C4-2B (cell line): ENCODE results near the gene CAMKK2.

Source experiments
- H3K27ac ChIP-seq: fragments of 450-650 bp; 2 replicates; pipeline ENCODE4 v1.5.1; 2017
- CTCF ChIP-seq: fragments of 450-650 bp; conservative IDR thresholded peaks from 2 replicates; pipeline ENCODE4 v1.5.1; 2017; ENCODE audit warnings: mild to moderate bottlenecking
- ZFX ChIP-seq: fragments of 450-650 bp; IDR thresholded peaks from 2 replicates; pipeline ENCODE4 v1.6.1; 2017

The CAMKK2 gene

GRCh38 chr12:121219353-121219986 is 77.0 kb downstream of the CAMKK2 start:
- no peak overlapping the region for H3K27ac ChIP-seq
- TF ChIP-seq ZFX, result no peak
- no peak for TF ChIP-seq CTCF

- TF ChIP-seq CTCF (no peak), ZFX (no peak)
- H3K27ac ChIP-seq, result no peak overlapping the region
Measured at GRCh38 chr12:121218588-121219352, 77.7 kb downstream of the CAMKK2 start.

GRCh38 chr12:121217761-121218160 is 78.7 kb downstream of the CAMKK2 start:
- TF ChIP-seq ZFX (no peak), CTCF (no peak)
- no peak overlapping the region for H3K27ac ChIP-seq

GRCh38 chr12:121217063-121217462 is 79.4 kb downstream of the CAMKK2 start:
- TF ChIP-seq ZFX (no peak), CTCF (no peak)
- H3K27ac ChIP-seq, result no peak overlapping the region

- TF ChIP-seq ZFX (no peak), CTCF (no peak)
- H3K27ac ChIP-seq, result no peak overlapping the region
Measured at GRCh38 chr12:121216102-121216501, 80.4 kb downstream of the CAMKK2 start.

- TF ChIP-seq CTCF, result no peak
- TF ChIP-seq ZFX, result no peak
- 0 out of 2 replicates have a peak overlapping the region, but pooled peaks have one; percentile 21 for H3K27ac ChIP-seq
Measured at GRCh38 chr12:121214855-121215745, 81.4 kb downstream of the CAMKK2 start.
